Measurements from ENCODE around the gene ASCL4.
"Not testable (repeated sequence)": the region's sequence is repeated elsewhere in the genome, so short reads cannot be mapped to it uniquely, and the experiment has no call there.

The ASCL4 gene, protein sequence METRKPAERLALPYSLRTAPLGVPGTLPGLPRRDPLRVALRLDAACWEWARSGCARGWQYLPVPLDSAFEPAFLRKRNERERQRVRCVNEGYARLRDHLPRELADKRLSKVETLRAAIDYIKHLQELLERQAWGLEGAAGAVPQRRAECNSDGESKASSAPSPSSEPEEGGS

DNA sequence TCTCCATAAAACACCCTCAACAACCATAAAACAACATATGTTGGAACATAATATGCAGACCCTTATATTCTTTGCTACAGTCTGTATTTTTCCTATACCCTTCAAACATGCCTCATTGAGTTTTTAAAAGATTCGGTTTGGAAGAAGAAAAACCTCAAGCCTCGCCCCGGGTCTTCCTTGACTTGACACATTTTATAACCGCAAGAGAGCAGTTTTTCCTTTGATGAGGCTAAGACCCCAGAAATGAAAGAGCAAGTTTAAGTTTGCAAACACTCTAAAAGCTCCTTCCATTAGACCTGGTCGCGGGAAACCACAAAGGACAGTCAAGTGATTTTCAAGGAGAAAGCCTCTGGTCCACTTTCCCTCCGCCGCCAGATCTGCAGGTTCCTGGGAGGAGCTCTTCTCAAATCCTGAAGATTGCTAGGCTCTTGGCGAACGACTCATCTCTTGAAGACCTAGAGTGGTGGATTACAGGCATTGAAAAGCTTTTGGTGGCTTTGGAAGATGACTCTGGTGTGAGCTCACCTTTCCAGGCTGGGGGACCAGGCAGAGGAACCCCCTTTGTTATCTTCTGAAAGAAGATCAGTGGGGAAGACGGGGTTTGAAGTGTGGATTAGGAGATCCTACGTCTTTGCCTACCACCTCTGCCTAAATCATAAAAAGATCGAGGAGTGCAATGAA lies at the start of gene ASCL4:
Gene ASCL4 (plus strand): TSS at position 356 of the 681 bp plus-strand sequence. CDS start 515 bp downstream, outside the sequence.
- DNase-seq = peak; percentile 11

DNA sequence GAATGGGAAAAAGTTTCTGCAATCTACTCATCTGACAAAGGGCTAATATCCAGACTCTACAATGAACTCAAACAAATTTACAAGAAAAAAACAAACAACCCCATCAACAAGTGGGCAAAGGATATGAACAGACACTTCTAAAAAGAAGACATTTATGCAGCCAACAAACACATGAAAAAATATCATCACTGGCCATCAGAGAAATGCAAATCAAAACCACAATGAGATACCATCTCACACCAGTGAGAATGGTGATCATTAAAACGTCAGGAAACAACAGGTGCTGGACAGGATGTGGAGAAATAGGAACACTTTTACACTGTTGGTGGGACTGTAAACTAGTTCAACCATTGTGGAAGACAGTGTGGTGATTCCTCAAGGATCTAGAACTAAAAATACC lies 47.2 kb upstream of the ASCL4 start:
- DNase-seq = not testable (repeated sequence)

DNA sequence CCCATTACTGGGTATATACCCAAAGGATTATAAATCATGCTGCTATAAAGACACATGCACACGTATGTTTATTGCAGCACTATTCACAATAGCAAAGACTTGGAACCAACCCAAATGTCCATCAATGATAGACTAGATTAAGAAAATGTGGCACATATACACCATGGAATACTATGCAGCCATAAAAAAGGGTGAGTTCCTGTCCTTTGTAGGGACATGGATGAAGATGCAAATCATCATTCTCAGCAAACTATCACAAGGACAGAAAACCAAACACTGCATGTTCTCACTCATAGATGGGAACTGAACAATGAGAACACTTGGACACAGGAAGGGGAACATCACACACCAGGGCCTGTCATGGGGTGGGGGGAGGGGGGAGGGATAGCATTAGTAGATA lies 46.8 kb upstream of the ASCL4 start:
- not testable (repeated sequence) for DNase-seq

DNA sequence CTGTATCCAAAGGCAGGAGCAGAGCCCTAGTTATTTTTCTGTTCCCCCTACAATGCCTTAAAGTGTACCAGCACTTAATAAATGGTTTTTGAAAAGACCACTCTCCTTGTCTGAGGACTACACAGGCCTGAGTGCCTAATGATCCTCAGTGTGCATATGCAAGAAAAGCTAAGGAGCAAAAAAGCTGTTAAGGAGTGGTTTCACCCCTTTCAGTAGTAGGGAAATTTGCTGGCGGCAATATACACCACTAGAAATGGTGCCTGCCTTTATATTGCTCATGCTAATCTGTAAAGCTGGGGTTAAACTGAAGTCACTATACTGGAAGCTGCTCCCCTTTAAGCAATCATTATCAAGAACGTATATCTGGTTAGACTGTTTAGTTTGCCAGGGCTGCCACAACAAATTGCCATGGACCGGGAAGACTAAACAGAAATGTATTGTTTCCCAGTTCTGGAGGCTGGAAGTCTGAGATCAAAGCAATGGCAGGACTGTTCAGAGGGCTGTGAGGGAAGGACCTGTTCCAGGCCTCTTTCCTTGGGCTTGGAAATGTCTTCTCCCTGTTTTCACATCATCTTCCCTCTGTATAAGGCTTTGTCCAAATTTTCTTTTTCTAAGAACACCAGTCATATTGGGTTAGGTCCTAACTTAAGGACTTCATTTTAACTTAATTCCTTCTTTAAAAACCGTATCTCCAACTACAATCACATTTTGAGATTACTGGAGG lies 43.7 kb upstream of the ASCL4 start:
- no peak for DNase-seq

DNA sequence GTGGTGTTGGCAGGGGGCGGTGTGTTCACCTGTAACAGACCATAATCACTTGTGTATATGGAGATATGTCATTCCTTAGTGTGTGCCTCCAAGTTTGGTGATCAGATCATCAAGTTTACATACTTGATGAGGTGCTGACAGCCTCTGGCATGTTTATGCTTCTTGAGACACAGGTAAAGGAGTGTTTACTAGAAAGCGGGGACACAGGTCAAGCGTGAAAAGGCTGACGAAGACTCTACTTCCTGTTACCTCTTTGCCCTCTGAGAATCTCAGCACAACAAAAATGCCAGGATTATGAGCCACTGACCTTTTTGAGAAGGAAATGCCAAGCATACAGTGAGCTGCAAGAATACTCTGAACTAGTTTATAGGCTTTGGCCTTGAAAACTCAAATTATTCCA lies 43.1 kb upstream of the ASCL4 start:
- no peak for DNase-seq

DNA sequence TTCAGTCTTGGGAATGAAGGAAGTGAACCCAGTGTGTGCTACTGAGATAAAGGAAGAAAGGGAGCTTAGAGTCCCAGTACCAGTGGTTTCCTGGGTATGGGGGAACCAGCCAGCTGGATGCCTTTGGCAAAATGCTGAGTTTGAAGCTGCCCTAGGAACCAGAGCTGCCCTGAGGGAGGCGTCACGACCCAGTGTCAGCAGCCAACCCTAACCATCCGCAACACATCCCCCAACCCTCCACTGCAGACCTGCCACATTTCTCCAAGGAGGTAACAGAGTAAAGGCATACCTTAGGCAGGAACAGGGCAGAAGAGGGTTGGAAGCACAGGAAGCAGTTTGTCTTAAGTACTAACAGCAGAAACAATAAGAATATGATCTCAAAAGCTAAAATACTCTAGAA lies 42.1 kb upstream of the ASCL4 start:
- no peak for DNase-seq

DNA sequence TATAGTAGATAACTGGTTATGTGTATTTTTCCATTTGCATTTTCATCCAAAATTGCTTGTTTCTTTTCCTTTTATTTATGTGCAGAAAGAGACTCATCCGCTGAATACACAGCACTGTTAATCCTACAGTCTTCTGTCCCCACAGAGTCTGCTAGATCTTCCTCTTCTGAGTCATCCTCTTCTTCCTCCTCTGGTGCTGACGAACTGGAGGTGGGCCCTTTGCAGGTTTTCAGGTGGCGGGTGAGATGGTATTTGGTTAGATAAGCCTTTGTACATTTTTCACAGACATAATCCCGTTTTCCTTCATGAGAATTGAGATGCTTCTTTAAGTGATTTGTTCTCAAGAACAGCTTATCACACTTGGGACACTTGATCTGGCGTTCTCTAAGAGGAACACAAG lies 40.4 kb upstream of the ASCL4 start:
- DNase-seq = no peak

DNA sequence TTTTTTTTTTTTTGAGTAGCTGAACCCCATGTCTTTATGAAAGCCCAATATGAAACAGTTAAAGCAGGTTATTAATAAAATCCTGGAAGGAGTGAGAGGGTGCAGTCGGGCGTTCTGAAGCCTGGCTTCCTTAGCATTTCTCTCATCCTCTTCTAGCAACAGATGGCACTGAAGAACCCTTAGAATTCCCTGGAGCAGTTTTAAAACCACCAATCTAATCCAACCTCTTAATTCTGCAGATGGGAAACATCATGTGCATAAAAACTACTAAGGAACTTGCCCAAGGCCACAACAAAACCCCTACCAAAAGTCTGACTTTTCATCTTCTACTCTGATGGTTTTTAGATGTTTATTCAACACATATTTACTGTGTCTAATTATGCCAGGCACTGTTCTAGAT lies 38.7 kb upstream of the ASCL4 start:
- peak; percentile 22 for DNase-seq

DNA sequence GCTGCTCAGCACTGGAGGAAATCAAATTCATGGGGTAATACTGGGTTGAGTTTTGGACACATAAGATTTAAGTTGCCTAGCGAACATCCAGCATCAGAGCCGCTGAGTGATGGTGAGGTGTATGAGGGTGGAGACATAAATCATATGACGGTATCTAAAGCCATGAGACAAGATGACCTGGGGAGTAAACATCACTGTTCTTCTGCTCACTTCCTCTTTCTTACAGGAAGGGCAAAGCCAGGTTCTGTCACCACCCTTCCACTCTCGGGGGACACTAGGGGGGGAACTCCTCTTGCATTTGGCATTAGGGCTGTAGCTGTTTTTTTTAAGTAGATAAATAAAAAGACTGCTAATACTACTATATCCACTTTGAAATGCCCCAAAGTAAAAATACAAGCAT lies 37.6 kb upstream of the ASCL4 start:
- DNase-seq = no peak

DNA sequence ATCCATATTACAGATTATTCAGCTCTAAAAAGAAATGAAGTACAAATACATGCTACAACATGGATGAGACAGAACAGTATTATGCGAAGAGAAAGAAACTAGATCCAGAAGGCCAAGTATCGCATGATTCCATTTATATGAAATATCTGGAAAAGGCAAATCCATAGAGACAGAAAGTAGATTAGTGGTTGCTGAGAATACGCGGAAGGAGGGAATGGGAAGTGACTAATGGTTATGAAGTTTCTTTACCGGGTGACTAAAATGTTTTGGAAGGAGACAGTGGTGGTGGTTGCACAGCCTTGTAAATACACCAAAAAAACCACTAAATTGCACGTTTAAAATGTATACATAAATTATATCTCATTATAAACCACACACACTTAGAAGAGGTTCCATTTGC lies 26.0 kb upstream of the ASCL4 start:
- DNase-seq = no peak

DNA sequence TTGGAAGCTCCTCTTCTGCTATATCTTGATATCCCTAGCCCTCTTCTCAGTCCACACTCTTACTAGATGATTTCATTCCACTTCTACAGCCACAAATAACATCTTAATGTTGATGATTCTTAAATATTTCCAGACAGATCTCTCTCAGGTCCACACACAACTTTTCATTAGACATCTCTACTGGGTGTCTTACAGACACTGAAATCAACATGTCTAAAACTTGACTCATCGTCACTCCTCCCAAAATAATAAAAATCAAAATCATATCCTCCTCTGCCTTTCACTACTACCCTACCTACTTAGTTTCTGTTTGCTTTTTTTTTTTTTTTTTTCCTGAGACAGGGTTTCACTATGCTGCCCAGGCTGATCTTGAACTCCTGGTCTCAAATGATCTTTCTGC lies 25.4 kb upstream of the ASCL4 start:
- no peak for DNase-seq

DNA sequence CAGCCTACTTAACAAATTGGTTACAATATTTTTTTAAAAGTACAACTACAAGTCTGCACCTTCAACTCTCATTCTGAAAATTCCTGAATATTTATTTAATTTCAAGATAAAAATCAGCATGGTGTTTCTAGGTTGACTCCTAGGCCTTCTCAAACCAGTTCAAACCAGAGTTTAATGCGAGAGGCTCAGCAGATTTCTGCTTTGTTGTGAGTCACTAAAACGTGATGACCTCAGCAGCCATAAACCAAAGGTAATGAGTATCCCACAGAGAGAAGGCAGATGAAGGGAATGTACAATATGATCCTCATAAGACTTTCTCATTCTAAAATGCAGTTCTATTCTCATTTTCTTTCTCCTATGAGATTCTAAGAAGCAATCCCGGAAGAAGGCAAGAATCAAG lies 15.1 kb upstream of the ASCL4 start:
- peak; percentile 47 for DNase-seq

DNA sequence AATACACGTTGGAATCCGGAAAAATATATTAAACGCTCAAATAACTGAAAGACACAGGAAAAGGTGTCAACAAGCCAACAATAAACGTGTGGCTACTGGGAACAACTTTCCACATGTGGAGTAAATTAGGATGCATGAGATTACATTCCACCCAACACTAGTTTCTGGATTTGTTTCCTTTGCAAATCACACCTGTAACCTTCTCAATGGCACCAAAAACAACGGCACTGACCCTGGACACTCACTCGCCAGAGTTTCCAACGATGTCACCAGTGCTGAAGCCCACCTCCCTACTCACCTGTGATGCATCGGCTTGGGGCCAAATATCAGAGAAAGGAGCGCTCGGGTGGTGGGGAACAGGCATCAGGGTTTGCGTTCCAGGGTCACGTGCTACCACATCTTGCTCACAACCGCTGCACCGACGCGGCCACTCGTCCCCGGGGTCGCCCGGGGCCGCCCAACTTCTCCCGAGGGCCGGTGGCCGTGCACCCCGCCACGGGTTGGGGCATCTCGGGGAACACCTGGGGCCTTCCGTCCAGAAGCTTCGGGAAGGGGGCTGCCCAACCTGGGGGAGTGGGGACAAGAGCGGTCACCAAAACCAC lies 14.2 kb upstream of the ASCL4 start:
- peak; percentile 52 for DNase-seq

DNA sequence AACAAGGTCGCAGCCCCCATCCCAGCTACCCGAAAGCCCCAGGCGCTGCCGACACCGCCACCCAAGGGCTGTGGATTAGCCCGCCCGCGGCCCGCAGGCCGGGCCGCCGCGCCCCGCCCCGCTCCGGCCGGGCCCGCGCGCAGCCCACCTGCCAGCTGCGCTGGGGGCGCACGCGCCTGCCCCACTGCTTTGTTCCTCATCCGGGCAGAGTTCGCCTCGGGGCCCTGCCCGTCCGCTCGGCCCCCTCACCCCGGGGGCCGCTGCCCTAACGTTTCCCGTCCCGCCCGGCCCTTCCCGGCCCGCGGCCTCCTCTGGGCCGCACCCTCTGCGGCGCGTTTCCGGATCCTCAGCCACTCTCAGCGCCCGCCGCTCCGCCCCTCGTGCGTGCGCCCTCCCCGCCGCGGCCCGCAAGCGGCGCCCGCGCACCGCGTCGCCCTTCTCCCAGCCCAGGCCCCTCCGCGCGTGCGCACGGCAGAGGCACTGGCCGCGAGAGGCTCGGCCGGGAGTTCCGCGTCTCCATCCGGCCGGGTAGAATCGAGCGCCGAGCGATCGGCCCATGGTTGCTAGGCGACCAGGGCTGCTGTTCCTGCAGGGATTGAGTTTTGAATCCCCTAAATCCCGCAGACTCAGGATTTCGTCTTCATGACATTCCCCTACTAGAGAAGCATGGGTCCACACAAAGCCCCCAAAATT lies 13.5 kb upstream of the ASCL4 start, which contains the start of gene PRDM4:
Gene PRDM4 (minus strand): TSS at position 329 of the 693 bp plus-strand sequence. CDS start 622 bp downstream, outside the sequence.
- DNase-seq = peak; percentile 98

DNA sequence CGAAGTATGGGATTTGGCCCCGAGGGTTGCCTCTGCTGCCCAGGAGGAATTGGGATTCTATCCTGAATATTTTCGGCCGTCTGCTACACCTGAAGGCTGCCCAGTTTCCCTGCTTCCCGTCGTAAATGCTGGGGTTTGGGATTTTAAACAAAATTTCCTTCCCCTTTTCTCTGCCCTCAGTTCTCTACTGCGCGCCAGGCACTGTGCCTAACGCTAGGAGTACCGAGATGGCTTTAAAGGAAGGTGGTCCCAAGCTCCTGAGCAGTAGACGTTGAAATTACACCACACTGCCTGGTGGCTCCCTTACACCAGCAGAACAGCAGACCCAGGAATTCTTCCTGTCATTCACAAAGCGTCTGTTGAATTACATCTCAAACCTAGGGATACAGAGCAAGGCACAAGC lies 13.0 kb upstream of the ASCL4 start:
- peak; percentile 56 for DNase-seq

DNA sequence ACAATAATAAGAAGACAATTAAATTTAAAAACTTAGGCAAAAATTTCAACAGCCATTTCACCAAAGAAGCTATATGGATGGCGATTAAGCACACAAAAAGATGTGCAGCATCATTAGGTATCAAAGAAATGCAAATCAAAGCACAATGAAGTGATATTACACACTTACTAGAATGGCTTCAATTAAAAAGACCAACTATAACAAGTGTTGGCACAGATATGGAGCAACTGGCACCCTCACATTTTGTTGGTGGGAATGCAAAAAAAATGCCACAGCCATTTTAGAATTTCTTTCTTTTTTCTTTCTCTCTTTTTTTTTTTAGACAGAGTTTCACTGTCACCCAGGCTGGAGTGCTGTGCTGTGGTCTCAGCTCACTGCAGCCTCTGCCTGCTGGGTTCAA lies 11.6 kb upstream of the ASCL4 start:
- DNase-seq = no peak

DNA sequence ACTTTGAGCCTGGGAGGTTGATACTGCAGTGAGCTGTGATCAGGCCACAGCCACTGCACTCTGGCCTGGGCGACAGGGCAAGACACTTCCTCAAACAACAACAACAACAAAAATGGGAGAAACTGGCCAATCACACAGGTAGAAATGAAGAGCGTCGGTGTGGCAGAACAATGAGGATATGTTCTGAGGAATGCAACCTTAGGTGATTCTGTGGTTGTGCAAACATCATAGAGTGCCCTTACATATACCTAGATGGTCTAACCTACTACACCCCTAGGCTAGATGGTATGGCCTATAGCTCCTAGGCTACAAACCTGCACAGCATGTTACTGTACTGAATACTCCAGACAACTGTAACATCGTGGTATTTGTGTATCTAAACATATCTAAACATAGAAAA lies 9.9 kb upstream of the ASCL4 start:
- DNase-seq = no peak

DNA sequence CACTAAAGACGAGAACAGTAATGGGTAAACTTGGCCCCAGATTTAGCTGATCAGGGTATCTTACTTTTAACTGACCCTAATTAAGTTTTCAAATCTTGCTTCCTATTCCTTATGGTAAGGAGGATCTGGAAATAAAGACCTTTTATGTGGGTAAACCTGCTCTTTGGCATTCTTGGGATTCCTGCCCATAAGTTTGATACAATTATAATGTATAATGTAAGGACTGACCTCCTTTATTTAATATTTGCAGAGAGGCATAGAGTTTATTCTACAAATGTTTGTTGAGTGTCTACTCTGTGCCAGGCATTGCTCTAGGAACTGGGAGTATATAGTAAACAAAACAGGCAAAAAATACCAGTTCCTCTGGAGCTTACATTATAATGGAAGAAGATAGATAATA lies 9.2 kb upstream of the ASCL4 start:
- no peak for DNase-seq

DNA sequence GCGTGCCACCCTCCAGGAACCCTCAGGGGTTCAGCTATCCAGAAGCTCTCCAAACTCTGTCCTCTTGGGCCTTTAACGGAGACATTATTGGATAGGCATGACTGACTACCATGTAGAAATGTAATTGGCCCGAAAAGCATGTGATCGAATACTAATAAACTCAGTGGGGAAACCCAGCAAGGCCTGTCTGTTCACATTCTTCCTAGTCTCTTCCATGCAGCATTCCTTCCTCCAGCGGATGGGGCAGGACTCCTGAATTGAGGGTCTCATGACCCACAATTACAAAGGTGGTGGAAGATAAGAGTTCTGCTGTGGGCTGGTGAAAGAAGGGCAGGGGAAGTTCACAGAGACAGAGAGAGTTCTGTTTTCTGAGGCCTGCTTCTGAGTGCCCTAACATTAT lies 7.0 kb upstream of the ASCL4 start:
- no peak for DNase-seq

DNA sequence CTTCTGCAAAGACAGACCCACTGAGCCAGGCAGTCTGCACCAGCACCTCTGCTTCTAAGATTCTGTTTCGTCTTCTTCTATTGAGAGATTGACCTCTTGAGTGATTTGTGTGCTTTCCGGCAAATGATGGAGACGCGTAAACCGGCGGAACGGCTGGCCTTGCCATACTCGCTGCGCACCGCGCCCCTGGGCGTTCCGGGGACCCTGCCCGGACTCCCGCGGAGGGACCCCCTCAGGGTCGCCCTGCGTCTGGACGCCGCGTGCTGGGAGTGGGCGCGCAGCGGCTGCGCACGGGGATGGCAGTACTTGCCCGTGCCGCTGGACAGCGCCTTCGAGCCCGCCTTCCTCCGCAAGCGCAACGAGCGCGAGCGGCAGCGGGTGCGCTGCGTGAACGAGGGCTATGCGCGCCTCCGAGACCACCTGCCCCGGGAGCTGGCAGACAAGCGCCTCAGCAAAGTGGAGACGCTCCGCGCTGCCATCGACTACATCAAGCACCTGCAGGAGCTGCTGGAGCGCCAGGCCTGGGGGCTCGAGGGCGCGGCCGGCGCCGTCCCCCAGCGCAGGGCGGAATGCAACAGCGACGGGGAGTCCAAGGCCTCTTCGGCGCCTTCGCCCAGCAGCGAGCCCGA lies 703 bp downstream of the ASCL4 start:
- DNase-seq = peak; percentile 43

DNA sequence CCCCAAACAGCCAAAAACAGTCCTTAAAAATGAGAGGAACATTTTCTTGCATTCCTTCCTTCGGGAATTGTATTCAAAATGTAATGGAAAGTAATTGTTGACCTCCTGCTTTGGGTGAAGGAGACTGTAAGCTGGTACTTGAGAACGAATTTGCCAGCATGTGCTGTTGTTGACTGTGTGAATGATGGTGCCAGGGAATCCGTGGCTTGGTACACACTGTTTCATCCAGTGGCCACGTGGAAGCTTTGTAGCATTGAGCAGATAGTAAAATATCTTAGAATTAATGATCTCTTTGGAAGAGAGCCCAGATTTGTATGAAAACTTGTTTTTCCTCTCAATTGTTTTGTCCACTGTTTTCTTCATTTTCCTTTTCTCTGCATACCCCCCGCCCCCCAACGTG lies 1.7 kb downstream of the ASCL4 start:
- no peak for DNase-seq

DNA sequence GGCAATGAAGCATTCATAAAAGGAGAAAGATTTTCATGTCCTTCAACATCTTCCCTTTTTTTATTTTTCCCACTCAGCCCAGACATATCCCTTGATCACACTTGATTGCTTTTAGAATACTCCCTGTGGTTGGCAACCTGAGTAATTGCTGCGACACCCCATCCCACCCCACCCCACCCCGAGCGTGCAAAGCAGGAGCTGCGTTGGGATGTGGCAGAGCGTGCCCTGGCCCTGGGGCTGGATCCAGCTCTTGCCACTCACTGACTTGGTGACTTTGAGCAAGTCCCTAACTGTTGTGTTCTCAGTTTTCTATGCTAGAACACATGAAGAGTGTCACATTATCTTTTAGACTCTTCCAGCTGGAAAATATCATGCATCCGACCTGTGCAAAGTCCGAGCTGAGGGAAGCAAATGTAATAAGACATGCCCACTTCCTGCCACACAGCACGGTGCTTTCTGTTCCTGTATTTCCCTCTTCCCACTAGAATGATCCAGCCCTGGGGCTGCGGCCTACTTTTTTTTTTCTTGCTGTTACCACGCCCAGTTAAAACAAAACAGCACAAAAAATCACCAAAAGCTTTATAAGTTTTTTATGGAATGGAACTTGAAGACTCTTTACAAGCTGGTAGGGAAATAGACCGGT lies 4.0 kb downstream of the ASCL4 start:
- no peak for DNase-seq

Measured in NCI-H82 (cell line).